ENCODE measurements around the gene DCUN1D3. TPM values are rescaled to one million over a fixed set of nuclear protein-coding genes. Genes with fewer than 3 reads are reported as not detected.

Gene DCUN1D3
- total and polyA plus RNA-seq, 2 experiments from 2014 or later: 8.5 to 13.7 TPM

GRCh38 chr16:20899071-20899470, 1.1 kb downstream of the DCUN1D3 start (continued):
- TF ChIP-seq, protein P1, sequence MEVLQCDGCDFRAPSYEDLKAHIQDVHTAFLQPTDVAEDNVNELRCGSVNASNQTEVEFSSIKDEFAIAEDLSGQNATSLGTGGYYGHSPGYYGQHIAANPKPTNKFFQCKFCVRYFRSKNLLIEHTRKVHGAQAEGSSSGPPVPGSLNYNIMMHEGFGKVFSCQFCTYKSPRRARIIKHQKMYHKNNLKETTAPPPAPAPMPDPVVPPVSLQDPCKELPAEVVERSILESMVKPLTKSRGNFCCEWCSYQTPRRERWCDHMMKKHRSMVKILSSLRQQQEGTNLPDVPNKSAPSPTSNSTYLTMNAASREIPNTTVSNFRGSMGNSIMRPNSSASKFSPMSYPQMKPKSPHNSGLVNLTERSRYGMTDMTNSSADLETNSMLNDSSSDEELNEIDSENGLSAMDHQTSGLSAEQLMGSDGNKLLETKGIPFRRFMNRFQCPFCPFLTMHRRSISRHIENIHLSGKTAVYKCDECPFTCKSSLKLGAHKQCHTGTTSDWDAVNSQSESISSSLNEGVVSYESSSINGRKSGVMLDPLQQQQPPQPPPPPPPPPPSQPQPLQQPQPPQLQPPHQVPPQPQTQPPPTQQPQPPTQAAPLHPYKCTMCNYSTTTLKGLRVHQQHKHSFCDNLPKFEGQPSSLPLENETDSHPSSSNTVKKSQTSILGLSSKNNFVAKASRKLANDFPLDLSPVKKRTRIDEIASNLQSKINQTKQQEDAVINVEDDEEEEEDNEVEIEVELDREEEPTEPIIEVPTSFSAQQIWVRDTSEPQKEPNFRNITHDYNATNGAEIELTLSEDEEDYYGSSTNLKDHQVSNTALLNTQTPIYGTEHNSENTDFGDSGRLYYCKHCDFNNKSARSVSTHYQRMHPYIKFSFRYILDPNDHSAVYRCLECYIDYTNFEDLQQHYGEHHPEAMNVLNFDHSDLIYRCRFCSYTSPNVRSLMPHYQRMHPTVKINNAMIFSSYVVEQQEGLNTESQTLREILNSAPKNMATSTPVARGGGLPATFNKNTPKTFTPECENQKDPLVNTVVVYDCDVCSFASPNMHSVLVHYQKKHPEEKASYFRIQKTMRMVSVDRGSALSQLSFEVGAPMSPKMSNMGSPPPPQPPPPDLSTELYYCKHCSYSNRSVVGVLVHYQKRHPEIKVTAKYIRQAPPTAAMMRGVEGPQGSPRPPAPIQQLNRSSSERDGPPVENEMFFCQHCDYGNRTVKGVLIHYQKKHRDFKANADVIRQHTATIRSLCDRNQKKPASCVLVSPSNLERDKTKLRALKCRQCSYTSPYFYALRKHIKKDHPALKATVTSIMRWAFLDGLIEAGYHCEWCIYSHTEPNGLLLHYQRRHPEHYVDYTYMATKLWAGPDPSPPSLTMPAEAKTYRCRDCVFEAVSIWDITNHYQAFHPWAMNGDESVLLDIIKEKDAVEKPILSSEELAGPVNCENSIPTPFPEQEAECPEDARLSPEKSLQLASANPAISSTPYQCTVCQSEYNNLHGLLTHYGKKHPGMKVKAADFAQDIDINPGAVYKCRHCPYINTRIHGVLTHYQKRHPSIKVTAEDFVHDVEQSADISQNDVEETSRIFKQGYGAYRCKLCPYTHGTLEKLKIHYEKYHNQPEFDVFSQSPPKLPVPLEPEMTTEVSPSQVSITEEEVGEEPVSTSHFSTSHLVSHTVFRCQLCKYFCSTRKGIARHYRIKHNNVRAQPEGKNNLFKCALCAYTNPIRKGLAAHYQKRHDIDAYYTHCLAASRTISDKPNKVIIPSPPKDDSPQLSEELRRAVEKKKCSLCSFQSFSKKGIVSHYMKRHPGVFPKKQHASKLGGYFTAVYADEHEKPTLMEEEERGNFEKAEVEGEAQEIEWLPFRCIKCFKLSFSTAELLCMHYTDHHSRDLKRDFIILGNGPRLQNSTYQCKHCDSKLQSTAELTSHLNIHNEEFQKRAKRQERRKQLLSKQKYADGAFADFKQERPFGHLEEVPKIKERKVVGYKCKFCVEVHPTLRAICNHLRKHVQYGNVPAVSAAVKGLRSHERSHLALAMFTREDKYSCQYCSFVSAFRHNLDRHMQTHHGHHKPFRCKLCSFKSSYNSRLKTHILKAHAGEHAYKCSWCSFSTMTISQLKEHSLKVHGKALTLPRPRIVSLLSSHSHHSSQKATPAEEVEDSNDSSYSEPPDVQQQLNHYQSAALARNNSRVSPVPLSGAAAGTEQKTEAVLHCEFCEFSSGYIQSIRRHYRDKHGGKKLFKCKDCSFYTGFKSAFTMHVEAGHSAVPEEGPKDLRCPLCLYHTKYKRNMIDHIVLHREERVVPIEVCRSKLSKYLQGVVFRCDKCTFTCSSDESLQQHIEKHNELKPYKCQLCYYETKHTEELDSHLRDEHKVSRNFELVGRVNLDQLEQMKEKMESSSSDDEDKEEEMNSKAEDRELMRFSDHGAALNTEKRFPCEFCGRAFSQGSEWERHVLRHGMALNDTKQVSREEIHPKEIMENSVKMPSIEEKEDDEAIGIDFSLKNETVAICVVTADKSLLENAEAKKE (CRISPR knock-in tag; IDR thresholded peaks at IDR 0.05): no peak
- TF ChIP-seq POLR2AphosphoS5 (IDR thresholded peaks at IDR 0.05; ENCODE audit: low read depth) (no peak), STAT1 (IDR thresholded peaks at IDR 0.05; ENCODE audit: unreplicated experiment) (no peak), JUNB (IDR thresholded peaks at IDR 0.05; ENCODE audit: unreplicated experiment) (no peak), NANOG (IDR thresholded peaks at IDR 0.05; ENCODE audit: borderline replicate concordance) (no peak), ZNF331 (CRISPR knock-in tag; IDR thresholded peaks at IDR 0.05; ENCODE audit: low read depth) (no peak)
- TF ChIP-seq, protein P2, sequence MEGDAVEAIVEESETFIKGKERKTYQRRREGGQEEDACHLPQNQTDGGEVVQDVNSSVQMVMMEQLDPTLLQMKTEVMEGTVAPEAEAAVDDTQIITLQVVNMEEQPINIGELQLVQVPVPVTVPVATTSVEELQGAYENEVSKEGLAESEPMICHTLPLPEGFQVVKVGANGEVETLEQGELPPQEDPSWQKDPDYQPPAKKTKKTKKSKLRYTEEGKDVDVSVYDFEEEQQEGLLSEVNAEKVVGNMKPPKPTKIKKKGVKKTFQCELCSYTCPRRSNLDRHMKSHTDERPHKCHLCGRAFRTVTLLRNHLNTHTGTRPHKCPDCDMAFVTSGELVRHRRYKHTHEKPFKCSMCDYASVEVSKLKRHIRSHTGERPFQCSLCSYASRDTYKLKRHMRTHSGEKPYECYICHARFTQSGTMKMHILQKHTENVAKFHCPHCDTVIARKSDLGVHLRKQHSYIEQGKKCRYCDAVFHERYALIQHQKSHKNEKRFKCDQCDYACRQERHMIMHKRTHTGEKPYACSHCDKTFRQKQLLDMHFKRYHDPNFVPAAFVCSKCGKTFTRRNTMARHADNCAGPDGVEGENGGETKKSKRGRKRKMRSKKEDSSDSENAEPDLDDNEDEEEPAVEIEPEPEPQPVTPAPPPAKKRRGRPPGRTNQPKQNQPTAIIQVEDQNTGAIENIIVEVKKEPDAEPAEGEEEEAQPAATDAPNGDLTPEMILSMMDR (conservative IDR thresholded peaks at IDR 0.05; ENCODE audit: low read depth in 2 of 2): no peak
- TF ChIP-seq, protein P3, sequence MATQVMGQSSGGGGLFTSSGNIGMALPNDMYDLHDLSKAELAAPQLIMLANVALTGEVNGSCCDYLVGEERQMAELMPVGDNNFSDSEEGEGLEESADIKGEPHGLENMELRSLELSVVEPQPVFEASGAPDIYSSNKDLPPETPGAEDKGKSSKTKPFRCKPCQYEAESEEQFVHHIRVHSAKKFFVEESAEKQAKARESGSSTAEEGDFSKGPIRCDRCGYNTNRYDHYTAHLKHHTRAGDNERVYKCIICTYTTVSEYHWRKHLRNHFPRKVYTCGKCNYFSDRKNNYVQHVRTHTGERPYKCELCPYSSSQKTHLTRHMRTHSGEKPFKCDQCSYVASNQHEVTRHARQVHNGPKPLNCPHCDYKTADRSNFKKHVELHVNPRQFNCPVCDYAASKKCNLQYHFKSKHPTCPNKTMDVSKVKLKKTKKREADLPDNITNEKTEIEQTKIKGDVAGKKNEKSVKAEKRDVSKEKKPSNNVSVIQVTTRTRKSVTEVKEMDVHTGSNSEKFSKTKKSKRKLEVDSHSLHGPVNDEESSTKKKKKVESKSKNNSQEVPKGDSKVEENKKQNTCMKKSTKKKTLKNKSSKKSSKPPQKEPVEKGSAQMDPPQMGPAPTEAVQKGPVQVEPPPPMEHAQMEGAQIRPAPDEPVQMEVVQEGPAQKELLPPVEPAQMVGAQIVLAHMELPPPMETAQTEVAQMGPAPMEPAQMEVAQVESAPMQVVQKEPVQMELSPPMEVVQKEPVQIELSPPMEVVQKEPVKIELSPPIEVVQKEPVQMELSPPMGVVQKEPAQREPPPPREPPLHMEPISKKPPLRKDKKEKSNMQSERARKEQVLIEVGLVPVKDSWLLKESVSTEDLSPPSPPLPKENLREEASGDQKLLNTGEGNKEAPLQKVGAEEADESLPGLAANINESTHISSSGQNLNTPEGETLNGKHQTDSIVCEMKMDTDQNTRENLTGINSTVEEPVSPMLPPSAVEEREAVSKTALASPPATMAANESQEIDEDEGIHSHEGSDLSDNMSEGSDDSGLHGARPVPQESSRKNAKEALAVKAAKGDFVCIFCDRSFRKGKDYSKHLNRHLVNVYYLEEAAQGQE (IDR thresholded peaks at IDR 0.05; ENCODE audit: unreplicated experiment): no peak
